Left lobe of liver (tissue), 2 donors: ENCODE data around the gene WDR87. TPM values are rescaled to one million over a fixed set of nuclear protein-coding genes. Genes with fewer than 3 reads are reported as not detected.
"Not testable (repeated sequence)": the region's sequence is repeated elsewhere in the genome, so short reads cannot be mapped to it uniquely, and the experiment has no call there.

Source experiments
- ATAC-seq: fragments of 200-7000 bp; cut with Tn5 transposase; one replicate; pipeline ENCODE4 v1.9.1; 2020; ENCODE audit warnings: mild to moderate bottlenecking, moderate library complexity
- DNase-seq: peaks from one replicate; pipeline ENCODE4 v3.0.0-alpha.2; 2020; ENCODE audit warnings: low spot score
- total RNA-seq: library from RNA; stranded (reverse); gene quantifications from one replicate; pipeline ENCODE4 v1.2.1, GENCODE V29; 2021
- donor health status: DM: no; HTN: no; CAD: no; lungs with moderate emphysema.
- donor health status: DM: no; HTN: yes; CAD: no.

The WDR87 gene
- total RNA-seq, 1 donor from 2014 or later, result not detected

- ATAC-seq (no peak), DNase-seq (no peak)
These were observed 12.4 kb downstream of the WDR87 start for GRCh38 chr19:37893845-37894575.

- ATAC-seq (no peak), DNase-seq (no peak)
These were observed 19.8 kb downstream of the WDR87 start for GRCh38 chr19:37886571-37886970.

- DNase-seq, result no peak
- ATAC-seq, result no peak
These were observed 21.0 kb downstream of the WDR87 start for GRCh38 chr19:37885392-37885791.

- no peak for ATAC-seq
- no peak for DNase-seq
These were observed 29.2 kb downstream of the WDR87 start for GRCh38 chr19:37877147-37877546.

- ATAC-seq (no peak), DNase-seq (no peak)
These were observed 30.4 kb downstream of the WDR87 start for GRCh38 chr19:37876032-37876431.

- DNase-seq (no peak), ATAC-seq (no peak)
These were observed 31.6 kb downstream of the WDR87 start for GRCh38 chr19:37874784-37875183.

GRCh38 chr19:37872383-37872782 is 34.0 kb downstream of the WDR87 start:
- no peak for ATAC-seq
- no peak for DNase-seq

- ATAC-seq, result no peak
- DNase-seq, result no peak
These were observed 36.5 kb downstream of the WDR87 start for GRCh38 chr19:37869766-37870340.

GRCh38 chr19:37867831-37868230 is 38.6 kb downstream of the WDR87 start:
- ATAC-seq, result no peak

GRCh38 chr19:37865930-37866329 is 40.5 kb downstream of the WDR87 start:
- not testable (repeated sequence) for ATAC-seq, DNase-seq

More at GRCh38 chr19:37867831-37868230, 38.6 kb downstream of the WDR87 start:
- DNase-seq, result no peak

GRCh38 chr19:37864501-37864900 is 41.9 kb downstream of the WDR87 start:
- ATAC-seq, result no peak
- DNase-seq, result no peak

GRCh38 chr19:37855098-37855497 is 51.3 kb downstream of the WDR87 start:
- no peak for DNase-seq
- ATAC-seq, result no peak

- ATAC-seq (no peak), DNase-seq (no peak)
These were observed 60.5 kb downstream of the WDR87 start for GRCh38 chr19:37845932-37846331.

Other genes with a start within 250 kb of the WDR87 start
- gene ZNF607, start 186.8 kb downstream of the WDR87 start, total RNA-seq, result 1.1 TPM
- 6.5 TPM for gene ZNF573, start 127.0 kb downstream of the WDR87 start, total RNA-seq
- 12.9 TPM for gene SIPA1L3, start 614 bp upstream of the WDR87 start, total RNA-seq